GM21786 (cell line): ENCODE measurements around the gene MAP2K5.

ENCODE experiments used
- ATAC-seq: cut with Tn5 transposase; IDR thresholded peaks from one replicate; pipeline ENCODE4 v1.9.1; 2021; ENCODE audit not compliant: unreplicated experiment

Gene MAP2K5

DNA sequence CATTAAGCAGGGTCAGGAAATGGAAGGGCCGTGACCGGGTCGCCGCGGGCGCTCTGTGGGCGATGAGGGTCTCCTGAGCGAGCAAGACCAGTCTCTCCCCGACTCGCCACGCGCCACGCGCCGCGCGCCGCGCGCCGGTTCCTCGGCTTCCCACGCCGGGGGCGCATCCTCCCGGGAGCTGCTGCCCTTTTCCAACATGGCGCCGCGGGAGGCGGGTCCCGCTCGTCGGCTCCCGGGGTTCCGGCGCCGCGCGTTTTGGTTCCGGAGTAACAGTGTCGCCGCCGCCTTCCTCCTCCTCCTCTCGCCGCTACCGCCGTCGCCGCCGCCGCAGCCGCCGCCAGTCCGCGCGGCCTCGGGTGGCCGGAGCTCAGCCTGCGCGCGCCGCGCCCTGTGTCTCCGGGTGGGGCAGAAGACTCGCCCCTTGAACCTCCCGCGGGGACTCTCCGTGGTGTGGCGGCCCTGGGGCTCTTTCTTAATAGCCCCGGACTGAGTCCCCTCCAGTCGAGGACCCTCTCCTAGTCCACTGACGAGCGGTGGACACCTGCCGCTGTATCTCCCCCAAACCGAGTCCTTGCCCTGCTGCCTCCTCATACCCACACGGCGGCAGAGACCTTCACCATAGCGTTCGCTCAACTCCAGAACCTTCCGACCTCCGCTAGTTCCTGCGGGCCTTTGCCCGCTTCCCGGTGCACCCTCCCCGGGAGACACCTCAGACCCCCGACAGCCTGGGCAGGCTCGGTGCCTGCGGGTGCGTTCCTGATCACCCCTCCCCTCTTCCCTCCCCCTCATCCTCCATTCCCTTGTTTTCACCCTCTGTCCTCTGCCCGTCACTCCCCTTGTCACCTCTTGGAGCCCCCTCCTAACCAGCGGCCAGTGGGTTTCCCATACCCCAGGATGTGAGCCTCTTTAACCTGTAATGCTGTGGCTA is at the start of gene MAP2K5:
MAP2K5 (plus strand) TSS at position 284 of the 928 bp plus-strand sequence; CDS start at position 917, 633 bp downstream.
- no peak for ATAC-seq

DNA sequence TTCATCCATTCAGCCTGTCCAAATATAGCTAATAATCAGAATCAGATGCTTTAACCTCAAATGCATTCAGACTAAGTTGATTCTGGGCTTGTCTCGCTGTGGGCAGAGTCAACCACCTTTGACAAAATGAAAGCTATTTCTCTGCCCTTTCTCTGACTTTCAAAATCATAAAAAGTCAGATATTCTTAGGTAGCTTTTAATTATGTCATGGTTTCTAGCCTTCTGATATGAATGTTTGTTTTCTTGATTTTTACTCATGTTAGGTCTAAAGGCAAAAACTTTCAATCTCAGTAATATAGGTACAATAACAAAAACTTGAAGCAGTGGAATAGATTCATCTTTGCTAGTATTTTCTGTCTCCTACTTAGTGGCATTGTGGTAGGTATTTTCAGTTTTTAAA is 46.9 kb upstream of the MAP2K5 start:
- no peak for ATAC-seq

DNA sequence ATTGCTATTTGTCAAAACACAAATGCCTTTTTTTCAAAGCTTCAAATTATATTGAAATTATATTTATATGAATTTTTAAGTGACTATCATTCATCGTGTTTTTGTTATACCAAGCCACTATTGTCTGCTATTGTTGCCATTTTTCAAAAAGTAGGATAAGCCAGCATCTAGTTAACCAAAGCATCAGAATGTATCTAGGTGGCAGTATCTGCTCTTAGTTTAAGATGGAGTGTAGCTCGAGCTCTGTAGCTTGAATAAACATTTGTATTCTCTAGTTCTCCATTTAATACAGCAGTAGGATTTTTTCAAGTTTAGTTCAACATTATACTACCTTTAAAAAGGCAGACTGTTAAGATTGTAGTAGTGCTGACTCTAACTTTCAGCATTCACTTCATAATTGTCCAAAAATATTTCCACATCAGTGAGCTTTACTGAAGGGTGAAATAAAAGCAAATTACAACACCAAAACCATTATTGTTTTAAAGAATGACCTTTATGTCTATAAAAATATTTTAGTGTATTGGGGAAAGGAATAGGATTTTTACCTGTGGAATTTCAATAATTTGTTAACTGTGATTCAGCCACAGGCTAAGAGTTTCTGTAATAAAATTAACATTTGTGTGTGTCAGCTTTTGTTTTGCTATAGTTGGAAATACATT is 41.2 kb upstream of the MAP2K5 start:
- ATAC-seq = no peak

DNA sequence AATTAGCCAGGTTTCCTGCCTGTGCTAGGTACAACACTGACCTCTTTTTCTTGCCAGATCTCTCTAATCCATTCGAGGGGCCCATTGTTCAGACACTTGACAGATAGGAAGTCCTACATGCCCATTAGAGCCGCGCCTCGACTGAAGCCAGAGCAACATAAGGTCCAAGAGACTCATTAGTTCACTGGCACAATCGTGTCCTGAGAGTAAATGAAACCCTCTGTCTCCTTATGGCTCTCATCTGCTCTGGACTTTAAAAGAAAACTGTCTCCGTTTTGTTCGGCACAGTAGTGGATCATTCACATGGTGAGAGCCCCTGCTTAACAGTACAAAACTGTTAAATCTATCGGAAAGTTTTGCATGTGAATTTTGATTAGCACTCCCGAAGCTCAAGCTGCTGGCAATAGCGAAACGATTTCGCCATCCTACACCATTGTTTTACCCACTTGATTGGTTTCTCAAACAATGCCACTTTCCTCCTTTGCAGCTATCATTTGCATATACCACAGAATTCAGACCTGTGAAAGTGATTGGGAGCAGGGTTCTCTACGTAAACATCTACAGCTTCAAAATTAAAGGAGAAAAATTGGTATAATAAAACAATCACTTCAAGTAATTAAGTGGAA is 40.6 kb upstream of the MAP2K5 start:
- no peak for ATAC-seq

DNA sequence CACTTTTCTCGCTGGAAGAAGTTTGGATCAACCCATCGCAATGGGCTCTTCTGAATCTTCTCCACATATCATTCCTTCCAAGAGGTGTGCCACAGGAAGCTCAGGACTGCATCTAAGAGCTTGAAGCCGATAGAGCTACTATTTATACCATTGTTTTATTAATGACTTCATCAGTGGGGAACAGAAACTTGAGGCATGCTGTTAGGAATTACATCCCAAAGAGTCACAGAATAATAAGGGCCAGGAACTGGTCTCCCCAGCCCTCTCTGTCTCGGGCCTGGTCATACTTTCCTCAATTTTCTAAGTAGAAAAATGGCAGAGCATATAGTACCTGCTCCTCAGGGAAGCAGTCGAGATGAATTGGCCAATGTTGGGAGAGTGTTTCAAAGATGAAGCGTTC is 38.4 kb upstream of the MAP2K5 start:
- ATAC-seq = no peak

DNA sequence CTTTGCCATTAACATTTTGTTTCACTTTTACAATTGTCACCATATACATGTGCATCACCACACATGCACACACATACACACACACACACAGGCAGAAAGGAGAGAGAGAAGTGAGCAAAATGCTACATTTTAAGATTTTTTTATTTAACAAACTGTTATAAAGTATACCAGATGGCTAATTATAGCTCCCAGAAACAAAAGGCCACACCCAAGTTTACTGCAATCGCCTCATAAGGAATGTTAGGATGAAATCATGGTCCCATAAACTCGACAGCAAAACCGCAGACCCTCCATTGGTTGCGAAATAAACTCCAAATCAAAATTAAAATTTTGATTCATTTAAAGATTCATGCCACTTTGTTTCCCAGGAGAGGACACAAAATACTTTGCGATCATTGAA is 37.7 kb upstream of the MAP2K5 start:
- ATAC-seq = no peak

DNA sequence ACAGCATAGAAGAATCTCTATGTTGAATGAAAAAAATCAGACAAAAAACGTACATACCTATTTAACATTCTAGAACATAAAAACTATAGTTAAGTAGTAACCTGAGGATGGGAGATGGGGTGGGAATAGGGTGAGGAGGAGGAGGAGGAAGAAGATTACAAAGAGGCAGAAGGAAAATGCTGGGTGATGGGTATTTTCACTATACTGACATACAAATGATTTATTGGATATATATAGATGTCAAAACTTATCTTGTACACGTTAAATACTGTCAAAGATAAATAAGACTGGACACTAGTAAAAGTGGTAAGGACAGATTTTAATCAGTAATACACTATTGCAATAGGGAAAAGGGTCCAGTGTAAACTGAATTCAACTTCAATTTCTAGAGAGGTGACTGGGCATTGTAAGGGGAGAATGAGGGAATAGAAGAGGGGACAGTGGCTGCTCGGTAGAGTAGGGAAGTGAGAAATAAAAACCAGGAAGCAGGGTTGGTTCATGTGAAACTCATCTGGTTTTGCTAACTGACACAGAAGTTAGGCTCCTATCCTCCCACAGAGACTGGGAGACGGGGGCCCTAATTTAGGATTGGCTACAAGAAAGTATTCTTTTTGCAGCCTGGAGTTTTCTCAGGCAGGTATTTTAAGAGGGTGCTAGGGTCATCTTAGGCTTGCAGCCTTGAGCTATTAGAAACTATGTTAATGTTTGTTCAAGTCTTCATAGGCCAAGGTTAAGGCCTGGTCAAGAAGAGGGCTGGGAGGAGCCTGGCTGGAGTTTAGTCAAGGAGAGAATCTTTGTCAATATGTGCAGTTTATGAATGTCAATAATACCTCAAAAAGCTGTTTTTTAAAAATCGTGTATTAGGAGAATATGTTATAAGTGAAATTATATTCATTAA is 36.6 kb upstream of the MAP2K5 start:
- ATAC-seq = no peak

DNA sequence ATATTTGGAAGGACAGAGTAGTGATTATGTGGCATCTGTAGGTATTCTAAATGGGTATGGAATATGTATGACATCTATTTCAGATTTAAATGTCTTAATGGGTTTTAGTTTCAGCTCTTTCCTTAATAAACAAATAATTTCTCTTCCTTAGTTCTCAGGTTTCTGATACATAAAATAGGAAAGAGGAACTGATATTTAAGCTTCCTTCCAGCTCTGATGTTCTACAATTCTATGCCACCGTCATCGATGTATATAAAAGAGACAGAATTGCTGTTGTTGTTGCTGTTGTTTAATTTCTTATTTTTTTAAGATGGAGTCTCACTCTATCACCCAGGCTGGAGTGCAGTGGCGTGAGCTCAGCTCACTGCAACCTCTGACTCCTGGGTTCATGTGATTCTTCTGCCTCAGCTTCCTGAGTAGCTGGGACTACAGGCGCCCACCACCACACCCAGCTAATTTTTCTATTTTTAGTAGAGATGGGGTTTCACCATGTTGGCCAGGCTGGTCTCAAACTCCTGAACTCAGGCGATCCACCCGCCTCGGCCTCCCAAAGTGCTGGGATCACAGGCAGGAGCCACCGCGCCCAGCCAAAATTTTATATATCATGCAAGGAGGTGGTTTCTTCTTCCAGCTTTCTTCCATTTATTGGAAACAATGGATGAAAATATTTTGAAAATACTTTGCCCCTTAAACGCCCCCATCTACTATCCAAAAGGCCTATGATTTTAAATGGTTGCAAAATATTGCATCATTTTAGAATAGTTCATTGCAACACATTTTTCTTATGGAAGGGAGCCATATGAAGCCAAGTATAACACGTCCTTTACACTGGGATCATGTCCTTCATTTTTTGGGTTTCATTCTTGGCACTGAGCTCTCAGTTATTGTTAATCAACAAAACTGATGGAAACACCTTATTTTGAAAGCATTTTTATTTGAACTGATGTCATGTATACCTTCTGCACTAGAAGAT is 35.4 kb upstream of the MAP2K5 start:
- ATAC-seq = no peak

GRCh38 chr15:67508407-67508806 is 34.1 kb upstream of the MAP2K5 start:
- no peak for ATAC-seq

GRCh38 chr15:67509918-67510317 is 32.6 kb upstream of the MAP2K5 start:
- no peak for ATAC-seq

DNA sequence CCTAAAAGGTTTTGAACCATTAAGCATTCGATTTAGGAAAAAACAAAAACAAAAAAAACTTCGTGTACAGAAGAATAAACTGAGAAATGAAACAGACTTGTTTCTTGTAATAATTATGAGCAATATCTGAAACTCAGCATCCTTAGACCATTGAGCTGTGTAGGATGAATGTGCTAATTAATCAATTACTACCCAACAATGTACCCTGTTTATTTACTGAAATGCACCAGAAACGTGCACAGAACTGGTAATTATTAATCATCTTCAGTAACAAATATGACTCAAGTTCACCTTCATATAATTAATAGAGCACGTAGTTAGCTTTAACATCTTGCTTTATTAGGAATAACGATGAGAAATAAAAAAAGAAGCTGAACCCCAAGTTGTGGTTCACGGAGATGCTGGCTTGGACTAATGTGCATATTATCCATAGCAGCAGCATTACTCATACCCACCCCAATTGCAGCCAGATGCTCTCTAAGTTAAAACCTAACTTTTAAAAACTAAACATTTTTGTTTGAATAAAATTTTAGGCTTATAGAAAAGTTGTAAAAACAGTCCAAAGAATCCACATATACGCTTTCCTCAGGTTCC is 31.8 kb upstream of the MAP2K5 start:
- ATAC-seq = no peak

- no peak for ATAC-seq
Measured at GRCh38 chr15:67511606-67512005, 30.9 kb upstream of the MAP2K5 start.

- ATAC-seq = no peak
Measured at GRCh38 chr15:67512140-67512539, 30.4 kb upstream of the MAP2K5 start.

GRCh38 chr15:67512933-67513714 is 29.4 kb upstream of the MAP2K5 start:
- no peak for ATAC-seq

DNA sequence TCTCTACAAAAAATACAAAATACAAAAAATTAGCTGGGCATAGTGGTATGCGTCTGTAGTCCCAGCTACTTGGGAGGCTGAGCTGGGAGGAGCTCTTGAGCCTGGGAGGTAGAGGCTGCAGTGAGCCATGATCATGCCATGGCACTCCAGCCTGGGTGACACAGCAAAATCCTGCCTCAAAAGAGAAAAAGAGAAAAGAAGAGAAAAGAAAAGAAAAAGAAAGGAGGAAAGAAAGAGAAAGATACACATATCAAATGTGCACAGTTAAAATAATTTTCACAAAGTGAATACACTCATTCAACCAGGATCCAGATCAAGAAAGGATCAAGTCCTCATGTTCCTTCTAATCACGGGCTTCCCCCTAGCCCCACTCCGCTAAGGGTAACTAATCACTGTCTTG is 27.4 kb upstream of the MAP2K5 start:
- no peak for ATAC-seq

DNA sequence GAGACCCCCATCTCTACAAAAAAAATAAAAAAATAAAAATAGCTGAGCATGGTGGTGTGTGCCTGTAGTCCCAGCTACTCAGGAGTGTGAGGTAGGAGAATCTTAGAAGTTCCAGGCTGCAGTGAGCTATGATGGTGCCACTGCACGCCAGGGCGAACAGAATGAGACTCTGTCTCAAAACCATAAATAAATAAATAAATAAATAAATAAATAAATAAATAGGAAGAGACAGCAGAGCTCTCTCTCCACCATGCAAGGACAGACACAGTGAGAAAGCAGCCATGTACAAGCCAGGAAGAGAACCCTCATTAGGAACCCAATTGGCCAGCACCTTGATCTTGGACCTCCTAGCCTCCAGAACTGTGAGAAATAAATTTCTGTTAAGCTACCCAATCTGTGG is 26.9 kb upstream of the MAP2K5 start:
- no peak for ATAC-seq

GRCh38 chr15:67520321-67521028 is 22.0 kb upstream of the MAP2K5 start:
- ATAC-seq = peak; percentile 13
